NCI-H748 (cell line): ENCODE results near the gene SH3TC1.

Experiments used
- DNase-seq: peaks from one replicate; lab custom pipeline; 2025; ENCODE audit not compliant: unreplicated experiment; lab: John Stamatoyannopoulos, UW

The SH3TC1 gene

GRCh38 chr4:8285976-8286718 is 87.1 kb downstream of the SH3TC1 start:
- DNase-seq: no peak

GRCh38 chr4:8286719-8287342 is 87.7 kb downstream of the SH3TC1 start:
- no peak for DNase-seq

GRCh38 chr4:8287343-8288280 is 88.5 kb downstream of the SH3TC1 start:
- DNase-seq: no peak

- DNase-seq: no peak
Observed at GRCh38 chr4:8289151-8289750, 90.2 kb downstream of the SH3TC1 start.

- DNase-seq: no peak
Observed at GRCh38 chr4:8289956-8290700, 91.0 kb downstream of the SH3TC1 start.

GRCh38 chr4:8290701-8290970 is 91.5 kb downstream of the SH3TC1 start:
- DNase-seq: no peak
